Lung (tissue), 12 donors: ENCODE results near the gene COL11A2. TPM values are rescaled to one million over a fixed set of nuclear protein-coding genes. Genes with fewer than 3 reads are reported as not detected.

ENCODE experiments used
- ATAC-seq: fragments of 200-7000 bp; cut with Tn5 transposase; one replicate; pipeline ENCODE4 v1.9.1; 2020; ENCODE audit warnings: moderate number of reproducible peaks; ENCODE audit not compliant: insufficient read depth, low FRiP score
- DNase-seq, 3 donors: peaks; one replicate each; pipeline ENCODE4 v3.0.0-alpha.2; 2013 to 2017
- H3K27ac ChIP-seq, 2 donors: one replicate each; pipeline ENCODE4 v1.5.1; 2013; ENCODE audit warnings: mild to moderate bottlenecking in 2 of 2, moderate library complexity in 2 of 2, control low read depth in 1 of 2, inconsistent platforms in 1 of 2, low read depth in 1 of 2, low read length in 1 of 2
- H3K27me3 ChIP-seq, 3 donors: one replicate each; pipeline ENCODE4 v1.5.1; 2013; ENCODE audit warnings: low read length in 2 of 3; ENCODE audit not compliant: control insufficient read depth in 3 of 3, insufficient read depth in 3 of 3
- H3K36me3 ChIP-seq, 4 donors: one replicate each; pipeline ENCODE4 v1.5.1; 2013; ENCODE audit warnings: low read length in 4 of 4, mild to moderate bottlenecking in 1 of 4, moderate library complexity in 1 of 4; ENCODE audit not compliant: control insufficient read depth in 4 of 4, insufficient read depth in 4 of 4
- H3K4me1 ChIP-seq, 5 donors: one replicate each; pipeline ENCODE4 v1.5.1; 2013; ENCODE audit warnings: low read length in 5 of 5, mild to moderate bottlenecking in 2 of 5, moderate library complexity in 1 of 5; ENCODE audit not compliant: control insufficient read depth in 5 of 5, insufficient read depth in 5 of 5
- H3K4me3 ChIP-seq: one replicate; pipeline ENCODE4 v1.5.1; 2013; ENCODE audit warnings: mild to moderate bottlenecking, control low read depth, moderate library complexity
- H3K9ac ChIP-seq, 2 donors: one replicate each; pipeline ENCODE4 v1.5.1; 2013; ENCODE audit warnings: low read length in 2 of 2, control low read depth in 1 of 2; ENCODE audit not compliant: insufficient read depth in 1 of 2
- H3K9me3 ChIP-seq, 4 donors: one replicate each; pipeline ENCODE4 v1.5.1; 2013; ENCODE audit warnings: low read length in 3 of 4, mild to moderate bottlenecking in 1 of 4, moderate library complexity in 1 of 4; ENCODE audit not compliant: control insufficient read depth in 4 of 4, insufficient read depth in 3 of 4
- CTCF ChIP-seq: IDR thresholded peaks from 2 replicates; pipeline ENCODE4 v1.5.1; 2012; ENCODE audit warnings: mild to moderate bottlenecking; ENCODE audit errors: control extremely low read depth, extremely low read depth
- WGBS, 2 donors: extraction: QIAGEN DNeasy Blood & Tissue Kit; methylation state at CpG; one replicate each; pipeline ENCODE4 v1.1.7; 2013; 5-methylcytosine and 5-hydroxymethylcytosine counted together
- polyA plus RNA-seq, 2 donors: library from polyadenylated mRNA; stranded (reverse); fragments of 200-250 nt; gene quantifications; one replicate each; pipeline ENCODE4 v1.2.1, GENCODE V29; 2013
- total RNA-seq, 2 donors: library from RNA; depleted of rRNA in 1 of 2; stranded (reverse); fragments of >200 nt in 1 of 2; gene quantifications; one replicate each; pipeline ENCODE4 v1.2.1, GENCODE V29; 2014 to 2021
- donor health status: control.
- donor health status: control.
- donor health status: Bipolar disorder and iron deficiency.
- donor health status: healthy.
- donor health status: DM: yes; HTN: yes; CAD: no.

COL11A2 gene
- total and polyA plus RNA-seq, 4 donors, result 0.32 to 2.4 (median 0.90) TPM

- DNase-seq (no peak), ATAC-seq (no peak)
- Histone ChIP-seq H3K27me3 (no peaks in the 10 kb centered on the region), H3K36me3 (no peaks in the 10 kb centered on the region), H3K9me3 (no peaks in the 10 kb centered on the region), H3K4me3 (no peak overlapping the region), H3K9ac (no peak overlapping the region), H3K27ac (no peak overlapping the region), H3K4me1 (no peaks in the 10 kb centered on the region)
- TF ChIP-seq CTCF, result no peak
- WGBS, 2 donors, result 84 to 88% methylated on average over 19 of the region's 19 CpGs
Measured at GRCh38 chr6:33167374-33168283, 24.6 kb downstream of the COL11A2 start.

- no peak for DNase-seq
- Histone ChIP-seq H3K9me3 (no peaks in the 10 kb centered on the region), H3K36me3 (no peaks in the 10 kb centered on the region), H3K27ac (no peak overlapping the region), H3K4me3 (no peak overlapping the region), H3K4me1 (peaks cover 0 to 3% (median 0%) of the 10 kb centered on the region in 5 donors), H3K27me3 (no peaks in the 10 kb centered on the region), H3K9ac (no peak overlapping the region)
- no peak for TF ChIP-seq CTCF
- no peak for ATAC-seq
- WGBS, 2 donors, result 82 to 91% methylated on average over 7 of the region's 7 CpGs
Measured at GRCh38 chr6:33166811-33167210, 25.5 kb downstream of the COL11A2 start.

GRCh38 chr6:33166363-33166762 is 25.9 kb downstream of the COL11A2 start:
- 88% methylated on average over 6 of the region's 6 CpGs for WGBS, 2 donors
- H3K4me1 ChIP-seq, result peaks cover 0 to 8% (median 0%) of the 10 kb centered on the region in 5 donors
- TF ChIP-seq CTCF, result no peak
- no peak overlapping the region for H3K9ac ChIP-seq
- no peaks in the 10 kb centered on the region for H3K27me3 ChIP-seq
- no peaks in the 10 kb centered on the region for H3K9me3 ChIP-seq
- H3K27ac ChIP-seq, result no peak overlapping the region
- no peaks in the 10 kb centered on the region for H3K36me3 ChIP-seq
- no peak for DNase-seq
- no peak overlapping the region for H3K4me3 ChIP-seq
- no peak for ATAC-seq
